Mesenchymal stem cell (in vitro differentiated cells and primary cell): ENCODE data around the gene FGA. TPM values are rescaled to one million over a fixed set of nuclear protein-coding genes. Genes with fewer than 3 reads are reported as not detected.

Experiments used
- DNase-seq: peaks from one replicate; pipeline ENCODE4 v3.0.0-alpha.2; 2013
- H2AFZ ChIP-seq: one replicate; pipeline ENCODE4 v1.6.1; 2013; ENCODE audit warnings: low read depth, mild to moderate bottlenecking, control low read depth, inconsistent platforms, low read length, moderate library complexity
- H2AK5ac ChIP-seq: 2 replicates; pipeline ENCODE4 v1.6.1; 2013; ENCODE audit warnings: low read length, moderate library complexity, mild to moderate bottlenecking, inconsistent platforms; ENCODE audit not compliant: severe bottlenecking
- H2BK120ac ChIP-seq: one replicate; pipeline ENCODE4 v1.6.1; 2013; ENCODE audit warnings: low read depth, mild to moderate bottlenecking, inconsistent platforms, low read length, moderate library complexity
- H2BK12ac ChIP-seq, 2 experiments: one replicate each; pipeline ENCODE4 v1.6.1; 2013; ENCODE audit warnings: inconsistent platforms in 2 of 2, low read length in 2 of 2, mild to moderate bottlenecking in 2 of 2, moderate library complexity in 2 of 2, control low read depth in 1 of 2
- H2BK15ac ChIP-seq: one replicate; pipeline ENCODE4 v1.6.1; 2013; ENCODE audit warnings: mild to moderate bottlenecking, low read depth, inconsistent platforms; ENCODE audit not compliant: poor library complexity, severe bottlenecking
- H2BK5ac ChIP-seq: 2 replicates; pipeline ENCODE4 v1.6.1; 2013; ENCODE audit warnings: low read depth, mild to moderate bottlenecking, low read length, control low read depth, inconsistent platforms; ENCODE audit not compliant: poor library complexity, severe bottlenecking
- H3K14ac ChIP-seq, 2 experiments: one replicate each; pipeline ENCODE4 v1.6.1; 2013; ENCODE audit warnings: inconsistent platforms in 2 of 2, low read length in 2 of 2, control low read depth in 1 of 2, mild to moderate bottlenecking in 1 of 2, moderate library complexity in 1 of 2
- H3K18ac ChIP-seq, 2 experiments: one replicate each; pipeline ENCODE4 v1.6.1; 2013; ENCODE audit warnings: inconsistent platforms in 2 of 2, low read length in 2 of 2, control low read depth in 1 of 2, low read depth in 1 of 2, mild to moderate bottlenecking in 1 of 2
- H3K23ac ChIP-seq, 2 experiments: one replicate each; pipeline ENCODE4 v1.6.1; 2013; ENCODE audit warnings: inconsistent platforms in 2 of 2, low read length in 2 of 2, mild to moderate bottlenecking in 2 of 2, moderate library complexity in 2 of 2, control low read depth in 1 of 2
- H3K27ac ChIP-seq: 2 replicates; pipeline ENCODE4 v1.5.1; 2013; ENCODE audit warnings: mild to moderate bottlenecking, moderate library complexity, low read length, control low read depth, inconsistent platforms; ENCODE audit not compliant: poor library complexity, severe bottlenecking
- H3K27me3 ChIP-seq, 2 experiments: 2 replicates each; pipeline versions ENCODE4 v1.6.1 to v1.7.0; 2013; ENCODE audit warnings: low read length in 2 of 2, mild to moderate bottlenecking in 2 of 2, moderate library complexity in 2 of 2, control low read depth in 1 of 2, inconsistent platforms in 1 of 2; ENCODE audit not compliant: control insufficient read depth in 1 of 2, insufficient read depth in 1 of 2
- H3K36me3 ChIP-seq, 2 experiments: 2 replicates each; pipeline versions ENCODE4 v1.6.1 to v1.7.0; 2013; ENCODE audit warnings: low read length in 2 of 2, control low read depth in 1 of 2, inconsistent platforms in 1 of 2, low read depth in 1 of 2, mild to moderate bottlenecking in 1 of 2; ENCODE audit not compliant: insufficient read depth in 2 of 2, control insufficient read depth in 1 of 2
- H3K4ac ChIP-seq, 2 experiments: one replicate each; pipeline ENCODE4 v1.6.1; 2013; ENCODE audit warnings: inconsistent platforms in 2 of 2, low read length in 2 of 2, mild to moderate bottlenecking in 2 of 2, moderate library complexity in 2 of 2, control low read depth in 1 of 2, low read depth in 1 of 2
- H3K4me1 ChIP-seq: 2 replicates; pipeline ENCODE4 v1.6.1; 2013; ENCODE audit warnings: low read depth, low read length, control low read depth; ENCODE audit not compliant: control insufficient read depth, insufficient read depth
- H3K4me2 ChIP-seq: 2 replicates; pipeline ENCODE4 v1.6.1; 2013; ENCODE audit warnings: low read length, mild to moderate bottlenecking, inconsistent platforms; ENCODE audit not compliant: poor library complexity, severe bottlenecking
- H3K4me3 ChIP-seq, 2 experiments: 2 replicates each; pipeline versions ENCODE4 v1.5.1 to v1.7.0; 2013; ENCODE audit warnings: low read length in 2 of 2, mild to moderate bottlenecking in 2 of 2, control low read depth in 1 of 2, low read depth in 1 of 2; ENCODE audit not compliant: insufficient read depth in 1 of 2
- H3K79me1 ChIP-seq: replicated peaks from 2 replicates; pipeline ENCODE4 v1.6.1; 2013; ENCODE audit warnings: mild to moderate bottlenecking, control low read depth, low read length, inconsistent platforms; ENCODE audit not compliant: poor library complexity, severe bottlenecking
- H3K9ac ChIP-seq: 2 replicates; pipeline ENCODE4 v1.7.0; 2013; ENCODE audit warnings: mild to moderate bottlenecking, low read length, moderate library complexity
- H3K9me3 ChIP-seq: 2 replicates; pipeline ENCODE4 v1.7.0; 2013; ENCODE audit warnings: mild to moderate bottlenecking, low read length; ENCODE audit not compliant: control insufficient read depth
- H4K8ac ChIP-seq: one replicate; pipeline ENCODE4 v1.6.1; 2013; ENCODE audit warnings: inconsistent platforms, mild to moderate bottlenecking, low read length, moderate library complexity
- H4K91ac ChIP-seq: one replicate; pipeline ENCODE4 v1.6.1; 2013; ENCODE audit warnings: mild to moderate bottlenecking, low read length, inconsistent platforms
- WGBS: methylation state at CpG from one replicate; pipeline ENCODE4 v1.1.7; 2013; ENCODE audit warnings: mixed read lengths; 5-methylcytosine and 5-hydroxymethylcytosine counted together
- polyA plus RNA-seq, 2 experiments: library from polyadenylated mRNA; stranded (reverse); fragments of 200-250 nt; gene quantifications; one replicate each; pipeline ENCODE4 v1.2.3, GENCODE V29; 2013

FGA gene
- polyA plus RNA-seq (2013, experiment 1 of 2) = not detected
- not detected for polyA plus RNA-seq (2013, experiment 2 of 2)

DNA sequence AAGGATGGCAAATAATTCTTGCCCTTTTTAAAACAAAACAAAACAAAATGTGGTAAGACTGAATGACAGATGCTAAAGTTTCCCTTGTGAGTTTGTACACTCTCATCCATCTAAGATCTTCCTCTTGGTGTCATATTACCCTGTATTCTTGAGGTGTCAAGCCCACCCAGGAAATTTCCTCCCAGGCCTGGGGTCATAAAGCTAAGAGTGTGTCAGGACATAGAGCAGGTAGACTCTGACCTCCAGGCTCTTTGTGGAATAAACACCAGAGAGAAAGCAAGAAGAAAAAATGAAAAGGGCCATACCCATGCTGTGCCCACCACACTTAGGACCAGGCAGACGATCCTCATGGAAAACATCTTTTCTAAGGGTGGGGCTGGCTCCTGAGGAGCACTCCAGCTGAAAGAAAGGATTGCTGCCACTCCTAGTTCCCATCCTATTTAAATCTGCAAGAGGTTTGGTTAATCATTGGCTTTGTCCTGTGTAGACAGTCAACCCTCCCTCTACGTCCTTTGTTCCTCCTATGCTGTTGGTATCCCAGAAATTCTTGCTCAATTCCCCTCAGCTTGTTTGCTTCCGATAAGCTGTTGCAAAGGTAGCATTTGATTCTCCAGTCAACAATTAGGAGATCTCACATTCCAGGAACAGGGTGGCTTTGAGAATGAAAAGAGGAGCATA is at the start of gene FGA:
Gene FGA (minus strand): TSS at position 414 of the 678 bp plus-strand sequence. CDS start 55 bp downstream, at position 359.
- Histone ChIP-seq H3K4ac (no peak within 1 kb of the TSS), H4K91ac (no peak within 1 kb of the TSS), H3K9me3 (no peaks in the 10 kb centered on the region), H2BK120ac (no peak within 1 kb of the TSS), H3K36me3 (no peaks in the 10 kb centered on the region), H3K4me1 (peaks cover 5% of the 10 kb centered on the region), H3K9ac (no peak within 1 kb of the TSS), H3K4me3 (no peak within 1 kb of the TSS), H3K23ac (no peak within 1 kb of the TSS), H2AK5ac (no peak within 1 kb of the TSS), H2BK5ac (no peak within 1 kb of the TSS), H3K27ac (no peak within 1 kb of the TSS), H2BK12ac (no peak within 1 kb of the TSS), H3K27me3 (peaks cover 0 to 26% of the 10 kb centered on the region in 2 experiments), H3K4me2 (no peak within 1 kb of the TSS), H3K79me1 (no peaks in the 10 kb centered on the region), H4K8ac (no peak within 1 kb of the TSS), H3K14ac (no peak within 1 kb of the TSS), H2AFZ (no peak within 1 kb of the TSS), H3K18ac (no peak within 1 kb of the TSS), H2BK15ac (no peak within 1 kb of the TSS)
- no peak for DNase-seq
- WGBS = 80% methylated on average over 3 of the region's 3 CpGs

DNA sequence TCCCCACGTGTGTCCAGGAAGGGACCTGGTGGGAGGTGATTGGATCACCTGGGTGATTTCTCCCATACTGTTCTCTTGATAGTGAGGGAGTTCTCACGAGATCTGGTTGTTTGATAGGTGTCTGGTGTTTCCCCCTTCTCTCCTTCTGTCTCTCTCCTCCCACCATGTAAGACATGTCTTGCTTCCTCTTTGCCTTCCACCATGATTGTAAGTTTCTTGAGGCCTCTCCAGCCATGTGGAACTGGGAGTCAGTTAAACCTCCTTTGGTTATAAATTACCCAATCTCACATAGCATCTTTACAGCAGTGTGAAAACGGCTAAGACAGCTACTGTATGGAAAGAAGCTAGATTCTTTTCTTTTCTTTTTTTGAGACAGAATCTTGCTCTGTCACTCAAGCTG is 43.5 kb upstream of the FGA start:
- no peak overlapping the region for H2BK15ac ChIP-seq
- no peaks in the 10 kb centered on the region for H3K4me1 ChIP-seq
- no peak overlapping the region for H4K8ac ChIP-seq
- H3K4ac ChIP-seq = no peak overlapping the region
- H3K18ac ChIP-seq = no peak overlapping the region
- H2BK5ac ChIP-seq = no peak overlapping the region
- peaks cover 0 to 4% of the 10 kb centered on the region in 2 experiments for H3K36me3 ChIP-seq
- H3K4me3 ChIP-seq = no peak overlapping the region
- no peak overlapping the region for H3K27ac ChIP-seq
- no peak overlapping the region for H2BK12ac ChIP-seq
- no peak overlapping the region for H2AFZ ChIP-seq
- no peak overlapping the region for H3K4me2 ChIP-seq
- peaks cover 0 to 27% of the 10 kb centered on the region in 2 experiments for H3K27me3 ChIP-seq
- 63% methylated on average over 2 of the region's 3 CpGs for WGBS
- no peak overlapping the region for H3K23ac ChIP-seq
- no peak overlapping the region for H4K91ac ChIP-seq
- no peak overlapping the region for H3K14ac ChIP-seq
- no peak overlapping the region for H2BK120ac ChIP-seq
- H2AK5ac ChIP-seq = no peak overlapping the region
- H3K9me3 ChIP-seq = no peaks in the 10 kb centered on the region
- DNase-seq = no peak
- H3K9ac ChIP-seq = no peak overlapping the region
- peaks cover 28% of the 10 kb centered on the region for H3K79me1 ChIP-seq

DNA sequence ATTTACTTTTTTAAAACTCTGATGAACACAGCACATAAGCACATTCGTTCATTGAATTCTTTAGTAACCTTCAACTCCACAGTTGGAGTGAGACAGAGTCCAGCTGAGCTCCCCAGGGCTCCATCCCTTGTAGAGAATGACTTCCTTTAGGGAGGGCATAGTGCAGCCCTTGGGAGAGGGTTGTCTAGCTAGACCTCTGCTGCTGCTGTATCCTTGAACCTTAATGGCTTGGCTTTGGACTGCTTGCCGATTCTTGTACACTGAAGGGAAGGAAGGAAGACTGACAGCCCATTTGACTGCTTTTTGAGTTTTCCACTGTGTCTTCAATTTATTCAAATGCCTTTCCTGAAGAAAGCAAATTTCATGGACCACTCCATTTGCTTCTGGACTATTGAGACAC is 41.3 kb upstream of the FGA start:
- Histone ChIP-seq H3K9ac (no peak overlapping the region), H3K79me1 (peaks cover 27% of the 10 kb centered on the region), H4K91ac (no peak overlapping the region), H2BK120ac (no peak overlapping the region), H2BK5ac (no peak overlapping the region), H3K4me3 (no peak overlapping the region), H3K9me3 (no peaks in the 10 kb centered on the region), H3K23ac (no peak overlapping the region), H3K27ac (no peak overlapping the region), H3K4me1 (peaks cover 3% of the 10 kb centered on the region), H3K4me2 (no peak overlapping the region), H3K18ac (no peak overlapping the region), H2AFZ (no peak overlapping the region), H3K4ac (no peak overlapping the region), H3K36me3 (no peaks in the 10 kb centered on the region), H2BK15ac (no peak overlapping the region), H3K14ac (no peak overlapping the region), H4K8ac (no peak overlapping the region), H2BK12ac (no peak overlapping the region), H2AK5ac (no peak overlapping the region), H3K27me3 (peaks cover 0 to 35% of the 10 kb centered on the region in 2 experiments)
- 65% methylated on average over 2 of the region's 2 CpGs for WGBS
- DNase-seq = no peak

DNA sequence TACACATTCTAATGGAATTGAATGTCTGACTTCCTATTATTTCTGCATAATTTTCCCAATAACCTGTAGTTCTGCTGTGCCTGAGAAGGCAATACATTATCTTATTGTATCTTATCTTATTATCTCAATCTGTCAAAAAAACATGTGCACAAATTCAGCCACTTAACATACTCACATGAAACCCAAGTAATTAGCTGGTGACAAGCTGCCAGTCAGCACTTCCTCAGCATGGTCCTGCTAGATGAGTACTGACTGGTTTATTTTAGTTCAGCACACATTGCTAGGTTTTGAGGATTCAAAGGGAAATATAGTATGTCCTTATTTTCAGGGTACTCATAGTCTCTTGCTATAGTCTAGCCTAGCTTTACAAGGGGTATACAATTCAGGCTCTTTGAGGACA is 39.8 kb upstream of the FGA start:
- H4K91ac ChIP-seq = no peak overlapping the region
- no peak overlapping the region for H3K4ac ChIP-seq
- peaks cover 24% of the 10 kb centered on the region for H3K79me1 ChIP-seq
- no peak overlapping the region for H2BK12ac ChIP-seq
- H4K8ac ChIP-seq = no peak overlapping the region
- H3K36me3 ChIP-seq = no peaks in the 10 kb centered on the region
- H2BK5ac ChIP-seq = no peak overlapping the region
- no peak overlapping the region for H3K23ac ChIP-seq
- no peak overlapping the region for H3K27ac ChIP-seq
- DNase-seq = no peak
- H2BK15ac ChIP-seq = no peak overlapping the region
- H2BK120ac ChIP-seq = no peak overlapping the region
- H3K27me3 ChIP-seq = peaks cover 0 to 35% of the 10 kb centered on the region in 2 experiments
- H3K9me3 ChIP-seq = no peaks in the 10 kb centered on the region
- no peak overlapping the region for H2AK5ac ChIP-seq
- H3K18ac ChIP-seq = no peak overlapping the region
- H2AFZ ChIP-seq = no peak overlapping the region
- H3K14ac ChIP-seq = no peak overlapping the region
- no peak overlapping the region for H3K9ac ChIP-seq
- H3K4me2 ChIP-seq = no peak overlapping the region
- peaks cover 3% of the 10 kb centered on the region for H3K4me1 ChIP-seq
- no peak overlapping the region for H3K4me3 ChIP-seq
